Myocyte (in vitro differentiated cells): ENCODE results near the gene ZDHHC17. TPM values are rescaled to one million over a fixed set of nuclear protein-coding genes. Genes with fewer than 3 reads are reported as not detected.

Source experiments
- total RNA-seq: library from RNA; depleted of rRNA; stranded (reverse); fragments of >200 nt; gene quantifications from 2 replicates; pipeline ENCODE4 v1.2.3, GENCODE V29; 2014

ZDHHC17 gene
- total RNA-seq, 1 donor from 2014 or later = 26.7 TPM

Other genes with a start within 250 kb of the ZDHHC17 start
- 58.1 and 65.4 TPM in 2 replicates for gene OSBPL8, start 204.3 kb upstream of the ZDHHC17 start, total RNA-seq
- gene CSRP2, start 114.9 kb downstream of the ZDHHC17 start, total RNA-seq = 40.2 and 76.0 TPM in 2 replicates